ENCODE data around the gene C2orf76.
"Not testable (repeated sequence)": the region's sequence is repeated elsewhere in the genome, so short reads cannot be mapped to it uniquely, and the experiment has no call there.

C2orf76 gene

DNA sequence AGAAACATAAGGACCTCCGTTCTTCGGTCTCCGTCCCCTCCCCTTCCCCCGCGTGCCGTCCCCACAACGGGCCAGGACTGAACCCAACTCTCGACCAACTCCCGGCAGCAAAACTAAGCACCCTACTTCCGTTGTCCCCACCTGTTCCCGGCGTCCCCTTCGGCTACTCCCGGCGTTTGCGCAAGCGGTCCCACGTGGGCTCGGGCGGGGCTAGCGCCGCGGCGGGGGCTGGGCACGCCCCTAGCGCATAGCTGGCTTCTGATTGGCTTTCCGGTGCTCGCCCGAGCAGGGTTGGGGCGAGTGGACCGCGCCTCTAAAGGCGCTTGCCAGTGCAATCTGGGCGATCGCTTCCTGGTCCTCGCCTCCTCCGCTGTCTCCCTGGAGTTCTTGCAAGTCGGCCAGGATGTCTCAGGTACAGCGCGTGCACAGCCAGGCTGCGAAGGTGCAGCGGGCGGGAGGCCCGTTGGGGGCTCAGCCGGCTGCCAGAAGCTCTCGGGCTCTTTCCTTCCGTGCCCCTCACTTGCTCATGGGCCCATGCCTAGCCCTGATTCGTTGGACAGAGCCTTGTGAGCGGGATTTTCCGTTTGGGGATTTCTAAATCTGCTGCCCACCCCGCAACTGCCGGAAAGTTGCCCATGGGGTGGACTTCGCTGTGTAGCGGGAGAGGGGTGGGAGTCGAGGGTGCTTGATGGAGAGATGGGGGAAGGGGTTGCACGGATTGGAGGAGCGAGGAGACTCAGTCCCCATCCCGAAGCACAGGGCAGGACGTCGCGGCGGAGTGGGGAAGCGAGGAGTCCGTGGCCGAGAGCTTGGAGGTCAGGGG is at the start of gene C2orf76, which contains the start of gene DBI:
TSS of gene C2orf76 (minus strand) at position 186 of the 823 bp plus-strand sequence. CDS start 26,875 bp downstream, outside the sequence.
TSS of gene DBI (plus strand) at position 329 of the 823 bp plus-strand sequence. CDS start at position 404, 75 bp downstream.
- peak; percentile 96 to 97 for ATAC-seq

DNA sequence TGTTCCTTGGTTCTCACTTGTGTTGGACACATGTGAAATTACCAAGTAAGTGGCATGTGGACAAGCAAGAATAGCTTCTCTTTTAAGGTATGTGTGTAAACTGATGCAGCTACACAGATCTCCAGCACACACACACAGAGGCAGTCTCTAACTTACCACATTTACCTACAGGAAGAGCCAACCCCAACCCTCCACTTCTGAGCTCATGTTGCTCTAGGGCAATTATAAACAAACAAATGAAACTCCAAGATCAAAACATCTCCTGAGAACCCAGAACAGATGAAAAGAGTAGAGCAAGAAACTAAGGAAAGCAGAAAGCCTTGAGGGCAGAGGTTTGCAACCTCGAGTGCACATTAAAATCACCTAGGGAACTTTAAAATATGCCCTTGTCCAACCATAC is 49.0 kb upstream of the C2orf76 start:
- ATAC-seq: no peak

DNA sequence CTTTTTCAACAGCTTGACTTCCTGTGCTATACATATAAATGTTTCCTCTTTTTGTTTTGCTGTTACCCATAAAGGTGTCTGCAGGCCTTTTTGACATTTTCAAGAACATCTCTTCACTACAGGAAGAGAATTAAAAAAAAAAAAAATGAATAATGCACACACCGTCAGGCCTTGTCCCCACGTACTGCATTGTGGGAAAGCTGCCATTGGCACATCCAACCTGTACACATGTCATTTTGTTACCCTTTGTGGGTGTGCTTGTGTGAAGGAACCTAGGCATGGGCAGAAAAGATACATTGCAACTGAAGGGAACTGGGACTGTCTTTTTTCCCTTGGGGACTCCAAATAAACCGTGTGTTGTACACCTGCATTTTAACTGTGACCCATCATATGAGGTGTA is 48.3 kb upstream of the C2orf76 start:
- no peak for ATAC-seq

DNA sequence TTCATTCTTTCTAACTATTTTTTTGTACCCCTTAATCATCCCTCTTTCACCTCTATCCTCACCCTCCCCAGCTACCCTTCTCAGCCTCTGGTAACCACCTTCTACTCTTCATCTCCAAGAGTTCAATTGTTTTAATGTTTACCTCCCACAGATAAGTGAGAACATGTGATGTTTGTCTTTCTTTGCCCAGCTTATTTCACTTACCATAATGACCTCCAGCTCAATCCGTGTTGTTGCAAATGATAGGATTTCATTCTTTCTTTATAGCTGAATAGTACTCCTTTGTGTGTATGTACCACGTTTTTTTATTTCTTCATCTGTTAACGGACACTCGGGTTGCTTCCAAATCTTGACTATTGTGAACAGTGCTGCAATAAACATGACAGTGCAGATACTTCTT is 42.9 kb upstream of the C2orf76 start:
- ATAC-seq: no peak

DNA sequence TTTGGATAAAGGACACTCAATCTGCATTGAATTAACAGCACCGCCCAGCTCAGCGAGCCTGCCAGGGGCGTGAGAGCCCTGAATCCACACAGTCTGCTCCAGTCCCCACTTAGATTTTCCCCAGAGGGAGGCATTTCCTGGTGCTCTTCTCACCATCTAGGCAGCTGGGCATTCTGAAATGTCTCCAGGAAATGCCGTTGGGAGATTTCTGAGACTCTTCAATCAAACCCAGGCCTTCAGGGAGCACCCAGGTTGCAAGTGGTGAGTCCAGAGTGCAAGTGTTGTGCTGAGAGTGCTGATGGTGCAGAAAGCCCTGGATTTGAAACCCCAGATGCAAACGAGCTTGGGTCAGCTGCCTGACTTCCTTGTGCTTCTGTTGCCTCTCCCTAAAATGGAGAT is 41.6 kb upstream of the C2orf76 start:
- no peak for ATAC-seq

DNA sequence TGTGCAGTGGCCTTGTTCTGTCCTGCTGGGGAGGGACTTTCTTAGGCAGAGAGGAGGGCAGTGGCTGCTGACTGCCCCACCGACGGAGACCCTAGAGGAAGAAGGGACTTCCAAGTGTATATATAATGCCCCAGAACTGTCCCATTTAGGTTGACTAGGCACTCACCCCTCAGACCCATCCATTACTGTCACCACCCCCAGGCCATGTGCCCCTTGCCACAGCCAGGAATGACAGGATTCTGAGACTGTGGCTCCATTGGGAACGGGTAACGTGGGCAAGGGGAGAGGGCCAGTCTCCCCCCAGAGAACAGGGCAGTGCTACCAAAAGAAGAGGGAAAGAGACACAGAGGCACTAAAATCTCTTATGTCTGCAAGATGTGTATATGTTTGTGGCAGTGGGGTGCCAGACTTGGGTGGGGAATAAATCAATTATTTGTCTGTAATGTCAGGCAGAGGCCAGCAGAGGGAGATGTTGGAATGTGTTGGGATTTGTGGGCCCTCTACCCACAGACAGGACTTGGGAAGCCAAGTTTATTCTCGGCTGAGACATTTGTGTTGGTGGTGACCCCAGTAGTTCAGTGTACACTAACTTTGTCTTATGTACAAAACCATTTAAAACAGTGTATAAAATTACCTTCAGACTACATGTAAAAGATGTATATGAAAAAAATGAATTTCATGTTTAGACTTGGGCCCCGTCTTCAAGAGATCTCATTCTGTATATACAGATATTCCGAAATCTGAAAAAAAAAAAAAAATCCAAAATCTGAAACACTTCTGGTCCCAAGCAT is 41.0 kb upstream of the C2orf76 start:
- no peak for ATAC-seq

DNA sequence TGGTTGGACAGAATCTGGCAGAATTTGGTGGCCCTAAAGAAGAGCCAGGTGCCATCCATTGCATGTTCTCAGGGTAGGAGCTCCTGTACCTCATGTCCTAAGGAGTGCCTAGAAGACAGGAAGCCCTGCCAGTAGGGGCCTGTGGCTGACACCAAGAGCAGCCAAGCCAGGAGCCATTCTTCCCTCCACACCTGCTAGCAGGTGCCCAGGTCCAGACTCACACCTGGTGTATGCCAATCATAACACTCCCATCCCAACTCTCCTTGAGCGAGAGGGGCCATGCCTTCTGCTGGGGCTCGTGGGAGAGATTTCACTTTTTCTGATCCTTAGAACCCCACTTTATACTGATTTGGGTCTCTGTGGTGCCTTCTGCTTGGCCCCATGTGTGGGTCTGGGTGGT is 38.5 kb upstream of the C2orf76 start:
- ATAC-seq: no peak

DNA sequence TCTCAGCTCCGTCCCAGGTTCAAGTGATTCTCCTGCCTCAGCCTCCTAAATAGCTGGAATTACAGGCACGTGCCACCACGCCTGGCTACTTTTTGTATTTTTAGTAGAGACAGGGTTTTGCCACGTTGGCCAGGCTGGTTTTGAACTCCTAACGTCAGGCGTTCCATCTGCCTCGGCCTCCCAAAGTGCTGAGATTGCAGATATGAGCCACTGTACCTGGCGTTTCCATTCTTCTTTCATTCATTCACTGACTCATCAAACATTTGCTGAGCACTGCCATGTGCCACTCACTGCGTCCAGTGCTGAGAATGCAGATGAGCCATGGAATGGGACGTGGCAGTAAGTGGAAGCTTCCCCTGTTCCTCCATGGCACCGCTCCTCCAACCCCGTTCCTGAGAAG is 37.0 kb upstream of the C2orf76 start:
- not testable (repeated sequence) for ATAC-seq

DNA sequence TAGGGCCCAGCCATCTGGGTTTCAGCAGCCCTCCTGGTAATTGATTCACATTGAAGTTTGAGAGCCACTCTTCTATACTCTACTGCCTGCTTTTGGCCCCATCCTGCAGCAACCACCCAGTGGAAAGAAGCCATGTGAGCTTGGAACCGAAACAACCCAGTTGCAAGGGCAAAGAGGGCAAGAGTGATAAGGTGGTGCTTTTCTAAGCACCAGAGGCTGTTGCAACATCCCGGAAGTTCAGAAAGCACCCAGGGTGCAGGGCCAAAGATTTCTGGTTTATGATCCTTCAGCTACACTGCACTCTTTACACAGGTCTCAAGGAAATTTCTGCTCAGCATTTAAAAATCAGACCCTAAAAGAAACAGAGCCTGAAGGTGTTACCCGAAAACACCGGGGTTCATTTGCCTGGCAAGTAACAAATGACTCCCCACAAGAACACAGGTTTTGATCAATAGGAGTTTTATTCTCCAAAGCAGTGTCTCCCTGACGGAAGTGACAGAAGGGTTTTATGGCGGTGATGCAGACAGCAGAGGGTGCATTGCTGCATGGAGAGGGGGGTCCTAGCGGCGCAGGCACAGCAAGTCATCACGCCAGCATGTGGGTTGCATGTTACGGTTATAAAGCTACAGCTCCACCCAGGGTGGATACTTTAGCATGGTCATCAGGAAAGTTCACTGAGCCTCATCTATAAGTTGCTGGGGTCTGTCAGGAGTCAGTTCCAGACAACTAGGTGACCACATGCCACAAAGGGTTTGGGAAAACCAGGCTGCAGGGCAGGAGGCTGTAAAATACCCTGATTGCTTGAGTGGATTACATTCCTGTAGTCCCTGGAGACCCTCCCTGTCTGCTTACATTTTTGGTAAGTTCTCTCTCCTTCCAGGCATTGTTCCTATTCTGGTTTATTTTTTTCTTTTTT is 36.3 kb upstream of the C2orf76 start:
- no peak for ATAC-seq

DNA sequence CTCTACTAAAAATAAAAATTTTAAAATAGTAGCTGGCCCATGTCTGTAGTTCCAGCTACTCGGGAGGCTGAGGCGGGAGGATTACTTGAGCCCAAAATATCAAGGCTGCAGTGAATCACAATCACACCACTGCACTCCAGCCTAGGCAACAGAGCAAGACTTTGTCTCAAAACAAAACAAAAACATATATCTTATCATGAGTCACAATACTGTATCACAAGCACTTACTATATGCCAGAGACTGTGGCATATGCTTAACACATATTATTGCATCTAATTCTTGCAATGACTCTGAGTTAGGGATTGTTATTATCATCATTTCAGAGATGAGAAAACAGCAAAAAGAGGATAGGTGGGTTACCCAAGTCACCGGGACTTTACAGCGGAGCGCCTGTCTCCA is 35.5 kb upstream of the C2orf76 start:
- ATAC-seq: no peak

DNA sequence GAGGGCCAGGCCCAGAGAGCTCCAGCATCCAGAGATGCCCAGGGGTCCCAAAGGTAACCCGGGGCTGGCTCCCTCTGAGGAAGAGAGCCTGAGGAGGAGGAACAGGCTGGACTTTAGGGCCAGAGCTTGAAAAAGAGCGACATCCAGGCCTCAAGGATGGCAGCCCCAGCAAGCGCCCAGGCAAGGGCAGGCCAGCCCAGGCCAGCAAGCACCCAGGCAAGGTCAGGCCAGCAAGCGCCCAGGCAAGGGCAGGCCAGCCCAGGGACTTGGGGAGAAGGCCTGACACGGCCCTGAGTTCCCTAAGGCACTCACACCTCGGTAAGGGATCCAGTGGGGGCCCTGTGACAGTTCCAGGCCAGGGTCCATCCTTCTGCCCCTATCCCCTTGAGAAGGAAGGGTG is 30.6 kb upstream of the C2orf76 start:
- ATAC-seq: no peak

DNA sequence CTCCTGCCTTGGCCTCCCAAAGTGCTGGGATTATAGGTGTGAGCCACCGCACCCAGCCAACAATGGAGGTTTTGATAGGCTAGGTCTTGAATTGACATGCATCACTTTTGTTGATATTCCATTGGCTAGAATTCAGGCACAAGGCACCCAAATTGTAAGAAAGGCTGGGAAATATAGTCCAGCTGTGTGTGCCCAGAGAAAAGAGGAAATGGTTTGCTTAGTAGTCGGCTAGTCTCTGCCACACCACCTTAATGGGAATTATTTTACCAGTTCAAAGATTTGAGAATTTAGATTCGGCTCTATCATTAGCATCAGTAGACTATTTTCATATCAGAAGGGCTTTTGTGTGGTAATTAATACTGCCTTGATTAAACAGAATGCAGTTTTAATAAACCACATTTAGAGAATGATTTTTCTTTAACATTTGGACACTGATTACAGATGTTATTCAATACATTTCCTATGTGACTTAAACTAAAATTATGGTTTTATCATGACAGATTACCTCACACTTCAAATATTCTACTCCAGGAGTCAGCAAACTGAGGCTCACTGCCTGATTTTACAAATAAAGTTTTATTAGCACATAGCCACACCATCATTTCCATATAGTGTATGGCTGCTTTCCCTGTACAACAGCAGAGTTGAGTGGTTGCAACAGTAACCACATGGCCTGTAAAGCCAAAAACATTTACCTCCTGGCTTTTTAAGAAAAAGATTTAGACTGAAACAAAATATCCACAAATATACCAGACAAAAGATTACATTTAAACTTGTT is 27.5 kb upstream of the C2orf76 start:
- ATAC-seq: no peak

DNA sequence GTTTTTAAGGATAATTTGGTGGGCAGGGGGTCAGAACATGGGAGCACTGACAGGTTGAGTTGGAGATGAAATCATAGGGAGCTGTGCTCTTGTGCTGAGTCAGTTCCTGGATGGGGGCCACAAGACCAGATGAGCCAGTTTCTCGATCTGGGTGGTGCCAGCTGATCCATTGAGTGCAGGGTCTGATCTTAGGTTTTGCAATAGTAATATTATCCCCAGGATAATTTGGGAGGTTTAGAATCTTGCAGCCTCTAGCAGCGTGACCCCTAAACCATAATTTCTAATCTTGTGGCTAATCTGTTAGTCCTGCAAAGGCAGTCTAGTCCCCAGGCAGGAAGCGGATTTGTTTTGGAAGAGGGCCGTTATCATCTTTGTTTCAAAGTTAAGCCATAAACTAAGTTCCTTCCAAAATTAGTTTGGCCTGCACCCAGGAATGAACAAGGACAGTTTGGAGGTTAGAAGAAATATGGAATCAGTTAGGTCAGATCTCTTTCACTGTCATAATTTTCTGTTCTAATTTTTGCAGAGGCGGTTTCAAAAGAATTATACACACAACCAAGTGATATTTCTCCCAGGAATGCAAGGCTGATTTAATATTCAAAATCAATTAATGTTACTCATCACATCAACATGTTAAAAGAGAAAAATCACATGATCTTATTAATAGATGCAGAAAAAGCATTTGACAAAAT is 23.1 kb upstream of the C2orf76 start:
- ATAC-seq: no peak

DNA sequence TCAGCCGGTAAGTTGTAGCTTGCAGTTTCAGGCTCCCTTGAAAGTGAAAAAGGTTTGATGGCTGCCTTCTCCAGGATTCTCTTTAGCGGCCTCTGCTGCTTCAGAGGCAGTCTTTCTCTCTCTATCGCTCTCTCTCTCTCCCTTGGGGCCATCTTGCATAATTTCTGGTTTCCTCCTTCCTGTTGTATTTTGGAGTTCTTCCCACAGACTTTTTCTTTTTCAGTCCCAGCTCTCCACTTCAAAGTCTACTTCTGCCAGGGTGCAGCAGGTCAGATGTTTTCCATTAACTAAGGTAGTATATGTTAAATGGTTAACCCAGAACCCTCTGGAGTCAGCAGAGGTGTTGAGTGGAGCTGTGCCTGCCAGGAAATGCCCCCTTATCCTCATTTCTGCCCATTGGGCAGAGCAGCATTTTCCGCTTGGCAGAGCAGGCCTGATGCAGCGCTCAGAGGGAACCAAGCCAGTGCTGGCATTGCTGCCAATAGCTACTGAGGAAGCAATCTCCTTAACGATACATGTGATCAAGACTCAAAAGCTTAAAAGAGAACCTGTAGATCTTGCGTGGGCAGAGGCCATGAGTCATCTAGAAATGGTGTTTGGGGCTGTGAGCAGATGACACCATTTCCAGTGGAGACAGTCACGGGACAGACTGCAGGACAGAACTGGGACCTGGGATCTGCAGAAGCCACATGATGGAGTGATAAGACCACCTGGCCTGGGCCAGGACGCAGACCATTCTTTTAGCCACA is 20.9 kb upstream of the C2orf76 start:
- ATAC-seq: peak; percentile 46 to 60

DNA sequence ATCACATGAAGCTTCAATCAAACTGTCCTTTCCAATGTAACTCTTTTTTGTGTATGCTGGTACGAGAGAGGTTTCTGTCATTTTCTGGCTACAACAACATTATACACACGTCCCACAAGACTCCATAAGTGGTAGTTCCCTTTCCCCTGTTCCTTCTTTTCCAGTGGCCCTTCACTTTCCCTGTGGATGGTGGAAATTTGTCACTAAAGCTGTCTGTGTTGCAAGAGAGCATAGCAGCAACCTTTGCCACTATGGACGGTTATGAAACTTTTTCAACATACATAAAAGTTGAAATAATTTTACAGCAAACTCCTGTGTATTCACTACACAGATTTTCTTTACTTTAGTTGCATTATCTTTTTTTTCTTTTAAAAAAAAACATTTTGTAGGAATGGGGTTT is 18.8 kb upstream of the C2orf76 start:
- no peak for ATAC-seq

DNA sequence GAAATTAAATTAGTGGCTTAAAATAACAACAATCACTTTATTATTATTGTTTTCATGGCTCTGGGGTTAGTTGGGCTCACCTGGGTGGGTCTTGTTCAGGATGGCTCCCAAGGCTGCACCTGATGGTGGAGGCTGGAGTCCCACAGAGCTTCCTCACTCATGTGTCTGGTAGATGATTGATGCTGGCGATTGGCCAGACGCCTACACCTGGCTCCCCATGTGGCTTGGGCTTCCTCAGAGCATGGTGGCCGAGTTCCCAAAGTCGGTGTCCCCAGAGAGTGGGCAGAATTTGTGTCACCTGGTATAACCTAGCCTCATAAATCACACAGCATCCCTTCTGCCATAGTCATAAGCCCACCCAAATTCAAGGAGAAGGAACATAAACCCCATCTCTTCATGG is 18.3 kb upstream of the C2orf76 start:
- ATAC-seq: no peak

DNA sequence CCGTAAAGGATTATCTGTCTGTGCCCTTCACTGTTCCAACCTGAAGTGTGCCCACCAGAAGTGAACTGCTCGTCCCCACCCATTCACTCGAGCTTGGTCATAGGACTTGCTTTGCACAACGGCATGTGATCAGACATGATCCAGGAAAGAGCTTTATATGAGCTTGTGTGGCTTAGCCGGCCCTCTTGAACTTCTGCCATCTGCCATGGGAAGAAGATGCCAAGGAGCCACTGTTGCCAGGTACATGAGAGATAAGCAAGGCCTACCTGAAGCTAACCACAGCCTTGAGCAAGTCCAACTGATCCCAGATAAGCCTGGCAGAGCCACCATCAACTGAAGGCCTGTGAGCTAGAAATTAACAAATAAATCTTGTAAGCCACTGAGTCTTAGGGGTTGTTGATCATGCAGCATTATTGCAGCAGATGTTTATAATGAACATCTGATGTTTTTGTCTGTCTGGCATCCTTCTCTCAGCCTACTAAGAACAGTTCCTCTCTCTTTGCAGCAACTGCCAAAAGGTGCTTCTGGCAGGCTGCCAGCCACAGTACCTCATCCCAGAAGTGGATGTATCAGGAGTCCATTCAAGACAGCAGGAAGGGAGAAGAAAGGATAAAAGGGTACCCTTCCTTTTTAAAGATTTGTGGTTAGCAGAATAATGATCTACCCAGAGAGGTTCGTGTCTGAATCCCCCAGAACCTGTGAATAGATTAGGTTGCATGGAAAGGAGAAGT is 16.9 kb upstream of the C2orf76 start:
- no peak for ATAC-seq

DNA sequence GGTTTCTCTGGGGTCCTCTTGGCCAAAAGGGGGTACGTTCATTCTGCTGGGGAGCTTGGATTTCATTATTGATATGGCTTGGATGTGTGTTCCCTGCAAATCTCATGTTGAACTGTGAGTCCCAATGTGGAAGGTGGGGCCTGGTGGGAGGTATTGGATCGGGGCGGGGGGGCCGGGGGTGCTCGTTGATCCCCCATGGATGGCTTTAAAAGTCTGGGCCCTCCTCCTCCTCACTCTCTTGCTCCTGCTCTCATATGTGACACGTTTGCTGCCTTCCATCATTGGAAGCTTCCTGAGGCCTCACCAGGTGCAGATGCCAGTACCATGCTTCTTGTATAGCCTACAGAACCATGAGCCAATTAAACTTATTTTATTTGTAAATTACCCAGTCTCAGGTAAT is 11.9 kb upstream of the C2orf76 start:
- ATAC-seq: no peak

DNA sequence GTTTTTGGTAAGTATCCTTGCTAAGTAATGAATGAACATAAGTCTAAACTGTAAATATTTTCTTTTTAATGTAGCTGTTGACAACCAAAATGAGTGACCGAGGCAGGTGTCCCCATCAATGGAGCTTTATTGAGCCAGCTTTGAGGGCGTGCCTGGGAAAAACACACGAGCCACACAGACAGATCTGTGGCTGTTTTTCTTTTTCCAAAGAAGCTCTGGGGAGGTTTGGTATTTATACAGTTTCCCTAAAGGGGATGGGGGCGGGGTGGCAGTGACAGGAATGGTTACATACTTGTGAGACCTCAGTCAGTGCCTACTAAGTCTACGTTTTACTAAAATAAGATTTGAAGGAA is 11.3 kb upstream of the C2orf76 start:
- ATAC-seq: no peak

All from activated CD4-positive, CD25-positive, alpha-beta regulatory T cell treated with anti-CD3 and anti-CD28 coated beads, Interleukin-2, amount 50 U/mL, for 24 hours (primary cell).